Loucy (cell line): Measurements from ENCODE around the gene ASCC2.

ENCODE experiments used
- H2AFZ ChIP-seq: fragments of 200-600 bp; sonication (generic); 2 replicates; pipeline ENCODE4 v1.6.0; 2016; ENCODE audit warnings: antibody characterized with exemption, mild to moderate bottlenecking, low read length, moderate library complexity
- H3F3A ChIP-seq: fragments of 200-600 bp; 2 replicates; pipeline ENCODE4 v1.6.0; 2016; ENCODE audit warnings: antibody characterized with exemption, low read depth, mild to moderate bottlenecking
- H3K27me3 ChIP-seq: fragments of 200-600 bp; sonication (generic); 2 replicates; pipeline ENCODE4 v1.6.1; 2014; ENCODE audit warnings: low read length, mild to moderate bottlenecking; ENCODE audit not compliant: insufficient read depth, poor library complexity, severe bottlenecking
- H3K36me3 ChIP-seq: fragments of 200-600 bp; sonication (generic); 2 replicates; pipeline ENCODE4 v1.6.1; 2016; ENCODE audit warnings: low read length; ENCODE audit not compliant: insufficient read depth
- H3K4me1 ChIP-seq: fragments of 200-600 bp; sonication (generic); 2 replicates; pipeline ENCODE4 v1.5.1; 2014; ENCODE audit warnings: low read length, mild to moderate bottlenecking; ENCODE audit not compliant: insufficient read depth, poor library complexity, severe bottlenecking
- H3K4me2 ChIP-seq: fragments of 200-600 bp; sonication (generic); 2 replicates; pipeline ENCODE4 v1.6.0; 2014; ENCODE audit warnings: antibody characterized with exemption, low read length, low read depth, mild to moderate bottlenecking; ENCODE audit not compliant: poor library complexity, severe bottlenecking
- H3K4me3 ChIP-seq: fragments of 200-600 bp; sonication (generic); 2 replicates; pipeline ENCODE4 v1.5.1; 2014; ENCODE audit warnings: low read length, mild to moderate bottlenecking, mixed read lengths; ENCODE audit not compliant: poor library complexity, severe bottlenecking
- H3K79me2 ChIP-seq: fragments of 200-600 bp; sonication (generic); 2 replicates; pipeline ENCODE4 v1.6.1; 2014; ENCODE audit warnings: low read length; ENCODE audit not compliant: insufficient read depth
- H3K9ac ChIP-seq: fragments of 200-600 bp; sonication (generic); 2 replicates; pipeline ENCODE4 v1.6.0; 2014; ENCODE audit warnings: mild to moderate bottlenecking, low read depth, low read length, moderate library complexity; ENCODE audit not compliant: poor library complexity, severe bottlenecking
- H3K9me2 ChIP-seq: fragments of 200-600 bp; sonication (generic); replicated peaks from 2 replicates; pipeline ENCODE4 v1.6.1; 2016; ENCODE audit warnings: low read depth, low read length, mixed read lengths
- H3K9me3 ChIP-seq: fragments of 200-600 bp; sonication (generic); 2 replicates; pipeline ENCODE4 v1.6.1; 2014; ENCODE audit warnings: mild to moderate bottlenecking, antibody characterized with exemption, low read length, low read depth; ENCODE audit not compliant: insufficient read depth
- H4K20me1 ChIP-seq: fragments of 200-600 bp; sonication (generic); 2 replicates; pipeline ENCODE4 v1.6.0; 2014; ENCODE audit warnings: antibody characterized with exemption, low read length, mild to moderate bottlenecking; ENCODE audit not compliant: insufficient read depth, poor library complexity, severe bottlenecking
- CTCF ChIP-seq: fragments of 200-600 bp; sonication (generic); conservative IDR thresholded peaks from 2 replicates; pipeline ENCODE4 v1.5.1; 2014; ENCODE audit warnings: mild to moderate bottlenecking, antibody characterized with exemption, low read length
- EZH2phosphoT487 ChIP-seq: fragments of 200-600 bp; IDR thresholded peaks from 2 replicates; pipeline ENCODE4 v1.6.1; 2018; ENCODE audit warnings: antibody characterized with exemption, mild to moderate bottlenecking, moderate library complexity, borderline replicate concordance

The ASCC2 gene

GRCh38 chr22:29740216-29740615 is 97.9 kb downstream of the ASCC2 start:
- Histone ChIP-seq H3K27me3 (no peaks in the 10 kb centered on the region), H3K79me2 (no peaks in the 10 kb centered on the region), H3K36me3 (no peaks in the 10 kb centered on the region), H2AFZ (no peak overlapping the region), H3F3A (no peaks in the 10 kb centered on the region), H3K4me2 (no peak overlapping the region), H3K9me3 (no peaks in the 10 kb centered on the region), H3K4me1 (no peaks in the 10 kb centered on the region), H3K4me3 (no peak overlapping the region), H4K20me1 (no peaks in the 10 kb centered on the region), H3K9ac (no peak overlapping the region), H3K9me2 (no peaks in the 10 kb centered on the region)
- no peak for TF ChIP-seq CTCF
- TF ChIP-seq EZH2phosphoT487 = no peak

DNA sequence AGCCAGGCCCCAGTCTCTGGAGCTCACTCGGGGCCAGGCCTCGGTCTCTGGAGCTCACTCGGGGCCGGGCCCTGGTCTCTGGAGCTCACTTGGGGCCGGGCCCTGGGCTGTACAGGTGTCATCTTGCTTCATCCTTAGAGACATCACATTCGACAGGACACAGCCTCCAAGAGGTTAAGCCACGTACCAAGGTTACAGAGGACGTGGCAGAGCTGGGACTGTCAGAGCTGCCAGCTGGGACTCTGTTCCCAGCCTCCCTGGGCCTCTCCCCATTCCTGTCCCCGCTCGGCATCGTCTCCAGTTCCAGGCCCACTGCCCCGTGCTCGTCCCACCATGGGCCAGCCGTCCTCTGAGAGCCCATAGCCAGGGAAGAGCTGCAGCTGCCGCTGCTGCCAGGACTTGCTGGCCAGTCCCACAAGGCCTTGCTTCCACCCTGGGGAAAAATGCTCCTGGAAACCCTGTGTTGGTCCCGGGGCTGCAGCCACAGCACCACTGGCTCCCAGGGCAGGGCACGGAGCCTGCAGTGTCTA is 98.7 kb downstream of the ASCC2 start:
- Histone ChIP-seq H2AFZ (no peak overlapping the region), H3K4me3 (no peak overlapping the region), H3F3A (no peaks in the 10 kb centered on the region), H3K9me3 (no peaks in the 10 kb centered on the region), H3K27me3 (no peaks in the 10 kb centered on the region), H3K4me2 (no peak overlapping the region), H3K79me2 (no peaks in the 10 kb centered on the region), H3K9ac (no peak overlapping the region), H3K9me2 (no peaks in the 10 kb centered on the region), H3K36me3 (no peaks in the 10 kb centered on the region), H3K4me1 (no peaks in the 10 kb centered on the region), H4K20me1 (no peaks in the 10 kb centered on the region)
- no peak for TF ChIP-seq CTCF
